GM12801 (cell line): ENCODE data around the gene CERS3.

Experiments
- CTCF ChIP-seq: IDR thresholded peaks from one replicate; pipeline ENCODE4 v1.5.1; 2011; ENCODE audit warnings: control low read depth; ENCODE audit not compliant: insufficient read length; ENCODE audit errors: extremely low read depth

Gene CERS3

GRCh38 chr15:100544946-100545345 lies 16.2 kb upstream of the CERS3 start:
- no peak for TF ChIP-seq CTCF

DNA sequence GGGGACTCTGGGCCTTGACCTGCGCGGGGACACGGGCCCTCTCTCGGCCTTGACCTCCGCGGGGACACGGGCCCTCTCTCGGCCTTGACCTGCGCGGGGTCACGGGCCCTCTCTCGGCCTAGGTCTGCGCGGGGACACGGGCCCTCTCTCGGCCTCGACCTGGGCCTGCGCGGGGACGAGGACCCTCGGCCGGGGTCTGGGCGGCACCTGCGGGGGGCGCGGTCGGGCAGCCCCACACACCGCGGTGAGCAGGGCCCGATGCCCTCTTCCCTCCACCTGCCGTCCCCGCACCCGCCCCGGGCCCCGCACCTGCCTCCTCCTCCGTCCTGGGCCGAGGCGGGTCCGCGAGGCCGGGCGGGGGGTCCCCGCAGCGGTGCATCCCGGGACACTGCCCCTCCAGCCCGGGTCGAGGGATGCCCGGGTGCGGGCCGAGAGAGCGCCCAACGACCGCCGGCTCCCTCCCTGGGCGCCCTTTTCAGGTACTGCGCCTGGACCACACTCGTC lies 15.6 kb upstream of the CERS3 start:
- no peak for TF ChIP-seq CTCF

DNA sequence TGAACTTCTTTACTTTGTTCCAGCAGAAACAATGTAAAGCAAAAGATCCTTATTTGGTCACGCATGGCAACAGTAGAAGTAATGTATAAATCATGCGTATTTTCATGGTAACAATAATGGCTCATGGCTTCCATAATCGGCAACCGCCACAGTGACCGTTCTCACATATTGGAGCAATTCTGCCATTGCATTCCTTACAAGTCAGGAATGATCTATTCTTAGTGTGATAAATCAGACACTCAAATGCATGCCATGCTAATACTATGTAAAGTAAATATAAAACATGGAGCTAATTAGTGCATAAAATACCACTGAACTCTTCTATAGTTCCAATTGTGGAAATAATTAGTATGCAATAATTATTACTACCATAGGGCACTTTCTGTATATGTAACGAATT lies 13.5 kb upstream of the CERS3 start:
- no peak for TF ChIP-seq CTCF

GRCh38 chr15:100537331-100537730 lies 8.6 kb upstream of the CERS3 start:
- TF ChIP-seq CTCF, result no peak

DNA sequence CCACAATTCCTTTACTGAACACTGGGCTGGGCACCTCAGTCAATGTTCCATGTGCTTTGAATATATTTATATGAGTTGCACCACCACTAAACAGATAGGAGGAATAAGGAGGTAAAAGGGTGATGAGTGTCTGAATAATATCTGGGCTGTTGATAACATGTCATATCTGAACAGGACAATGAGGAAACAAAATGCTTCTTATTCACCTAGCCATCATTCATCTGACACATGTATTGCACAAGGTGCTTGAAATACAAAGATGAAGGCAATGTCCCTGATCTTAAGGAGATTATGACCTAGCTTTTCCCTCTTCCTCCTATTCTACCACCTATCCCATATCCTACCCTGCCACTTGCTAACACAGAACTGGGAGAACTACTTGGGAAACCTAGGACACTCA lies 8.0 kb upstream of the CERS3 start:
- TF ChIP-seq CTCF, result no peak

DNA sequence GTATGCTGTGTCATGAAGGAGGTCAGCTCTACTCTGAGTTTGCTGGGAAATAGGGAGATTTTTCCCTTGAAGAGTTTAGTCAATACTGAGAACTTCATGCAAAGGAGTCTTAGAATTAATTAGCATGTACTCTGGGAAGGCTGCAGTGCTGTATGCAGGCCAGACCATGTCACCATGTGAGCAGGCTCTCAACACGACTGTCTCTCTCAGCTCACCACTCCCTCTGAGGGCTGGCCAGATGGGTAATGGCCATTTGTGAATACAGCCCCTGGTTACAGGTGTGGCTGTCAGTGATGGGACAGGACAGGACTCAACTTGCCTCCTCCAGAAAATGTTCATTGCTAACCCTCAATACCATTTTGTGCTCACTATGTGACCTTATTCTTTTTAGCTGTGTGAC lies 5.1 kb upstream of the CERS3 start:
- TF ChIP-seq CTCF, result no peak

DNA sequence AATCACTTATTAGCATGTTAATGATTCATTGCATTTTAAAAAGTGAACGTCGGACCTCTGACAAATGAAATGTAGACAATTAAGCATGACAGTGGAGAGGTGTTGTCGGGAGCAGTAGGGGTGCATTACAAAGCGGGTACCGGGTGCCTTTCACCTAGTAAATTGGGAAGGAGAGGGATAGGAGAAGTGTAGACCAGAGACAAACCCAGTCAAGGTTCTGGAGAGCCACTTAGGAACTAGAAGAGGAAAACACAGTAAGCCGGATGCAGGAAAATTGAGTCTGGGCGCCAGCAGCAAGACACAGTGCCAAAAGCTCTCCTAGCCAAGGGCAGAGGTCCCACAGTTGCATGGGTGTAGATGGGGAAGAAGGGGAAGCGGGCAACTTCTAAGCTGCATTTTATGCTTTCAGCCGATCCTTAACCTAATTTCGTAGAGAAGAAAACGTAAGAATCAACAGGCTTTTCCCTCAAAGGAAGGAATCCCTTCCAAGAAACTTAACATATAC lies 3.1 kb upstream of the CERS3 start:
- TF ChIP-seq CTCF, result no peak
